ENCODE data around the gene RBPJ.
"Not testable (repeated sequence)": the region's sequence is repeated elsewhere in the genome, so short reads cannot be mapped to it uniquely, and the experiment has no call there.

The RBPJ gene

GRCh38 chr4:26388671-26389070, 67.9 kb downstream of the RBPJ start:
- Histone ChIP-seq H3K9me3 (no peaks in the 10 kb centered on the region), H3K36me3 (peaks cover 4 to 35% (median 19%) of the 10 kb centered on the region in 3 donors), H3K4me1 (no peaks in the 10 kb centered on the region), H3K27me3 (no peaks in the 10 kb centered on the region), H3K27ac (no peak overlapping the region), H3K4me3 (no peak overlapping the region)
- DNase-seq: no peak
- no peak for TF ChIP-seq CTCF (IDR thresholded peaks at IDR 0.05)
- intact Hi-C loops (cut with DNase I; ENCODE audit: low total_unique reads): no loop called here

- Histone ChIP-seq H3K36me3 (peaks cover 0 to 7% (median 0%) of the 10 kb centered on the region in 3 donors), H3K9me3 (no peaks in the 10 kb centered on the region), H3K4me1 (peaks cover 0 to 13% (median 2%) of the 10 kb centered on the region in 4 donors), H3K27ac (no peak overlapping the region), H3K27me3 (no peaks in the 10 kb centered on the region), H3K4me3 (no peak overlapping the region)
- TF ChIP-seq CTCF (IDR thresholded peaks at IDR 0.05): no peak
- intact Hi-C loops (cut with DNase I; ENCODE audit: low total_unique reads): no loop called here
- DNase-seq: no peak
These were observed 76.3 kb downstream of the RBPJ start for GRCh38 chr4:26397086-26397485.

GRCh38 chr4:26400132-26400531, 79.3 kb downstream of the RBPJ start:
- no peak for TF ChIP-seq CTCF (IDR thresholded peaks at IDR 0.05)
- no peak for DNase-seq
- Histone ChIP-seq H3K4me1 (peaks cover 0 to 13% (median 2%) of the 10 kb centered on the region in 4 donors), H3K36me3 (peaks cover 0 to 7% (median 0%) of the 10 kb centered on the region in 3 donors), H3K27me3 (no peaks in the 10 kb centered on the region), H3K9me3 (no peaks in the 10 kb centered on the region), H3K27ac (no peak overlapping the region), H3K4me3 (no peak overlapping the region)
- intact Hi-C loops (cut with DNase I; ENCODE audit: low total_unique reads): loop anchor here (10.0 kb wide), 1 partner anchor 45 kb away; no protein-coding TSS in a partner anchor

- Histone ChIP-seq H3K36me3 (peaks cover 9 to 24% (median 14%) of the 10 kb centered on the region in 3 donors), H3K9me3 (peaks cover 0 to 12% (median 0%) of the 10 kb centered on the region in 3 donors)
- DNase-seq, H3K4me1 ChIP-seq, H3K4me3 ChIP-seq, H3K27ac ChIP-seq, H3K27me3 ChIP-seq: not testable (repeated sequence)
- intact Hi-C loops (cut with DNase I; ENCODE audit: low total_unique reads): loop anchor here (10.0 kb wide), 1 partner anchor 47 kb away; no protein-coding TSS in a partner anchor
These were observed 81.2 kb downstream of the RBPJ start for GRCh38 chr4:26402017-26402416.

- no peak overlapping the region for H3K27ac ChIP-seq
- intact Hi-C loops (cut with DNase I; ENCODE audit: low total_unique reads): loop anchor here (10.0 kb wide), 1 partner anchor 48 kb away; no protein-coding TSS in a partner anchor
These were observed 81.6 kb downstream of the RBPJ start for GRCh38 chr4:26402458-26402857.

More at GRCh38 chr4:26402458-26402857, 81.6 kb downstream of the RBPJ start:
- Histone ChIP-seq H3K4me1 (peaks cover 0 to 4% (median 0%) of the 10 kb centered on the region in 4 donors), H3K27me3 (no peaks in the 10 kb centered on the region), H3K36me3 (peaks cover 10 to 27% (median 19%) of the 10 kb centered on the region in 3 donors), H3K9me3 (peaks cover 0 to 12% (median 0%) of the 10 kb centered on the region in 3 donors), H3K4me3 (no peak overlapping the region)
- no peak for TF ChIP-seq CTCF (IDR thresholded peaks at IDR 0.05)
- DNase-seq: no peak

Data from tibial artery (tissue), 4 donors.